HuH-7.5 (cell line): ENCODE measurements around the gene FIZ1.
"Not testable (repeated sequence)": the region's sequence is repeated elsewhere in the genome, so short reads cannot be mapped to it uniquely, and the experiment has no call there.

ENCODE experiments used
- DNase-seq: peaks from one replicate; pipeline ENCODE4 v3.0.0; 2011; ENCODE audit warnings: low spot score

The FIZ1 gene

GRCh38 chr19:55576746-55577145, 22.6 kb downstream of the FIZ1 start:
- DNase-seq, result no peak

- DNase-seq, result not testable (repeated sequence)
Observed at GRCh38 chr19:55573929-55574328, 25.4 kb downstream of the FIZ1 start.

- not testable (repeated sequence) for DNase-seq
Observed at GRCh38 chr19:55569477-55569876, 29.8 kb downstream of the FIZ1 start.

- no peak for DNase-seq
Observed at GRCh38 chr19:55567708-55568328, 31.5 kb downstream of the FIZ1 start.

GRCh38 chr19:55566823-55567222, 32.5 kb downstream of the FIZ1 start:
- DNase-seq, result no peak

- no peak for DNase-seq
Observed at GRCh38 chr19:55563261-55563690, 36.0 kb downstream of the FIZ1 start.

GRCh38 chr19:55559684-55560083, 39.6 kb downstream of the FIZ1 start:
- no peak for DNase-seq

- DNase-seq, result no peak
Observed at GRCh38 chr19:55554741-55555152, 44.6 kb downstream of the FIZ1 start.

- DNase-seq, result no peak
Observed at GRCh38 chr19:55554302-55554701, 45.0 kb downstream of the FIZ1 start.

- DNase-seq, result no peak
Observed at GRCh38 chr19:55553217-55554182, 45.8 kb downstream of the FIZ1 start.

- DNase-seq, result no peak
Observed at GRCh38 chr19:55552620-55553019, 46.7 kb downstream of the FIZ1 start.

GRCh38 chr19:55552206-55552605, 47.1 kb downstream of the FIZ1 start:
- no peak for DNase-seq

GRCh38 chr19:55550321-55550650, 49.0 kb downstream of the FIZ1 start:
- no peak for DNase-seq

GRCh38 chr19:55549500-55550320, 49.6 kb downstream of the FIZ1 start:
- peak; percentile 66 for DNase-seq

GRCh38 chr19:55546822-55547614, 52.3 kb downstream of the FIZ1 start:
- DNase-seq, result no peak

GRCh38 chr19:55546011-55546410, 53.3 kb downstream of the FIZ1 start:
- DNase-seq, result no peak

GRCh38 chr19:55545443-55545842, 53.9 kb downstream of the FIZ1 start, which contains the start of gene SBK3:
TSS of gene SBK3 (minus strand) at chr19:55545543. CDS start at chr19:55545543, 0 bp downstream.
- no peak for DNase-seq

GRCh38 chr19:55544776-55545439, 54.4 kb downstream of the FIZ1 start:
- DNase-seq, result no peak

GRCh38 chr19:55544014-55544413, 55.3 kb downstream of the FIZ1 start:
- no peak for DNase-seq

GRCh38 chr19:55543567-55543966, 55.8 kb downstream of the FIZ1 start:
- no peak for DNase-seq

- no peak for DNase-seq
Observed at GRCh38 chr19:55542292-55542855, 56.9 kb downstream of the FIZ1 start.
